A549 (cell line): ENCODE measurements around the gene GNAL.

Experiments used
- CEBPB ChIP-seq, 2 experiments: fragments of >200 bp in 1 of 2; sonication (Bioruptor Twin) in 1 of 2; formaldehyde crosslinking in 1 of 2; IDR thresholded peaks; 2 replicates each; pipeline ENCODE4 v1.6.1; 2012 to 2016
- CHD4 ChIP-seq: fragments of 200-600 bp; sonication (generic); IDR thresholded peaks from 2 replicates; pipeline ENCODE4 v1.6.1; 2016; ENCODE audit warnings: antibody characterized with exemption, mild to moderate bottlenecking, borderline replicate concordance
- CTCF ChIP-seq: fragments of >200 bp; sonication (Bioruptor Twin); formaldehyde crosslinking; IDR thresholded peaks from 3 replicates; pipeline ENCODE4 v1.5.1; 2016
- HDAC2 ChIP-seq: fragments of 200-600 bp; sonication (generic); IDR thresholded peaks from 2 replicates; pipeline ENCODE4 v1.6.1; 2016
- HEYL ChIP-seq: fragments of 250-450 bp; sonication (Bioruptor Pico); IDR thresholded peaks from 2 replicates; pipeline ENCODE4 v1.8.0; 2021; ENCODE audit warnings: mild to moderate bottlenecking, moderate library complexity
- HMGXB4 ChIP-seq: fragments of 250-450 bp; sonication (Bioruptor Pico); IDR thresholded peaks from 2 replicates; pipeline ENCODE4 v1.5.0; 2021; ENCODE audit warnings: mild to moderate bottlenecking, moderate library complexity, borderline replicate concordance
- KDM1A ChIP-seq: fragments of 200-600 bp; sonication (generic); IDR thresholded peaks from 2 replicates; pipeline ENCODE4 v1.6.1; 2016; ENCODE audit warnings: low read depth, mild to moderate bottlenecking
- POLR2A ChIP-seq: IDR thresholded peaks from 2 replicates; pipeline ENCODE4 v1.6.1; 2012; ENCODE audit warnings: mild to moderate bottlenecking, low read length
- RAD21 ChIP-seq, 2 experiments: fragments of >200 bp in 1 of 2; sonication (Bioruptor Twin) in 1 of 2; formaldehyde crosslinking in 1 of 2; IDR thresholded peaks in 1 of 2; conservative IDR thresholded peaks in 1 of 2; 2 replicates in 1 of 2; 3 replicates in 1 of 2; pipeline ENCODE4 v1.6.1; 2012 to 2018; ENCODE audit warnings: inconsistent platforms in 1 of 2
- RCOR1 ChIP-seq: fragments of 150-350 bp; IDR thresholded peaks from 2 replicates; pipeline ENCODE4 v1.6.1; 2014; ENCODE audit warnings: antibody characterized with exemption, low read length, low read depth
- SMC3 ChIP-seq: fragments of >200 bp; sonication (Bioruptor Twin); formaldehyde crosslinking; IDR thresholded peaks from 3 replicates; pipeline ENCODE4 v1.6.1; 2018; ENCODE audit warnings: inconsistent platforms

GRCh38 chr18:11851806-11852337, 162.8 kb downstream of the GNAL start:
- no peak for TF ChIP-seq SMC3
- TF ChIP-seq CTCF: no peak
- TF ChIP-seq POLR2A: no peak
- TF ChIP-seq RCOR1: no peak
- TF ChIP-seq CHD4: no peak
- no peak for TF ChIP-seq RAD21 (conservative IDR thresholded peaks at IDR 0.05 in 1 of 2, IDR thresholded peaks at IDR 0.05 in 1 of 2)
- TF ChIP-seq KDM1A: no peak
- no peak for TF ChIP-seq HEYL (CRISPR knock-in tag)
- TF ChIP-seq CEBPB (IDR thresholded peaks at IDR 0.05): no peak
- no peak for TF ChIP-seq HDAC2
- TF ChIP-seq HMGXB4 (CRISPR knock-in tag): no peak
